ENCODE results near the gene GPR108. TPM values are rescaled to one million over a fixed set of nuclear protein-coding genes. Genes with fewer than 3 reads are reported as not detected.
A peak's percentile ranks its signal among the peaks of the same experiment; 100 is the strongest.

The GPR108 gene
- total and polyA plus RNA-seq, 2 of the 13 experiments (the other 11 are each of a cell fraction or from before 2014, with no cell fraction given): 36.4 to 63.0 TPM

- TF ChIP-seq, protein P1, sequence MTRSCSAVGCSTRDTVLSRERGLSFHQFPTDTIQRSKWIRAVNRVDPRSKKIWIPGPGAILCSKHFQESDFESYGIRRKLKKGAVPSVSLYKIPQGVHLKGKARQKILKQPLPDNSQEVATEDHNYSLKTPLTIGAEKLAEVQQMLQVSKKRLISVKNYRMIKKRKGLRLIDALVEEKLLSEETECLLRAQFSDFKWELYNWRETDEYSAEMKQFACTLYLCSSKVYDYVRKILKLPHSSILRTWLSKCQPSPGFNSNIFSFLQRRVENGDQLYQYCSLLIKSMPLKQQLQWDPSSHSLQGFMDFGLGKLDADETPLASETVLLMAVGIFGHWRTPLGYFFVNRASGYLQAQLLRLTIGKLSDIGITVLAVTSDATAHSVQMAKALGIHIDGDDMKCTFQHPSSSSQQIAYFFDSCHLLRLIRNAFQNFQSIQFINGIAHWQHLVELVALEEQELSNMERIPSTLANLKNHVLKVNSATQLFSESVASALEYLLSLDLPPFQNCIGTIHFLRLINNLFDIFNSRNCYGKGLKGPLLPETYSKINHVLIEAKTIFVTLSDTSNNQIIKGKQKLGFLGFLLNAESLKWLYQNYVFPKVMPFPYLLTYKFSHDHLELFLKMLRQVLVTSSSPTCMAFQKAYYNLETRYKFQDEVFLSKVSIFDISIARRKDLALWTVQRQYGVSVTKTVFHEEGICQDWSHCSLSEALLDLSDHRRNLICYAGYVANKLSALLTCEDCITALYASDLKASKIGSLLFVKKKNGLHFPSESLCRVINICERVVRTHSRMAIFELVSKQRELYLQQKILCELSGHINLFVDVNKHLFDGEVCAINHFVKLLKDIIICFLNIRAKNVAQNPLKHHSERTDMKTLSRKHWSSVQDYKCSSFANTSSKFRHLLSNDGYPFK (CRISPR knock-in tag; IDR thresholded peaks at IDR 0.05; ENCODE audit: borderline replicate concordance): no peak
- TF ChIP-seq EZH2 (conservative IDR thresholded peaks at IDR 0.05; ENCODE audit: low read depth, low read length) (no peak), ZGPAT (CRISPR knock-in tag; IDR thresholded peaks at IDR 0.05) (peak; percentile 86; the same call in 1 of the 2 replicates), ZNF552 (CRISPR knock-in tag; IDR thresholded peaks at IDR 0.05; ENCODE audit: borderline replicate concordance) (peak; percentile 44; the same call in 1 of the 2 replicates), MEIS2 (CRISPR knock-in tag; IDR thresholded peaks at IDR 0.05) (peak; percentile 68; the same call in 1 of the 2 replicates), CBFB (CRISPR knock-in tag; IDR thresholded peaks at IDR 0.05) (peak; percentile 31; the same call in 1 of the 2 replicates), ARID2 (CRISPR knock-in tag; IDR thresholded peaks at IDR 0.05; ENCODE audit: borderline replicate concordance) (no peak), SKIL (CRISPR knock-in tag; IDR thresholded peaks at IDR 0.05; ENCODE audit: borderline replicate concordance) (peak; percentile 81; the same call in 1 of the 2 replicates), NCOA2 (CRISPR knock-in tag; IDR thresholded peaks at IDR 0.05) (peak; percentile 94), NCOA1 (CRISPR knock-in tag; IDR thresholded peaks at IDR 0.05) (no peak), MLX (CRISPR knock-in tag; IDR thresholded peaks at IDR 0.05) (no peak), ZNF670 (CRISPR knock-in tag; IDR thresholded peaks at IDR 0.05; ENCODE audit: borderline replicate concordance) (peak; percentile 74; the same call in 1 of the 2 replicates), ZNF574 (CRISPR knock-in tag; IDR thresholded peaks at IDR 0.05) (peak; percentile 57; the same call in 1 of the 2 replicates), REXO4 (CRISPR knock-in tag; IDR thresholded peaks at IDR 0.05; ENCODE audit: borderline replicate concordance) (no peak), STAG1 (CRISPR knock-in tag; IDR thresholded peaks at IDR 0.05) (no peak)
- TF ChIP-seq, protein P2, sequence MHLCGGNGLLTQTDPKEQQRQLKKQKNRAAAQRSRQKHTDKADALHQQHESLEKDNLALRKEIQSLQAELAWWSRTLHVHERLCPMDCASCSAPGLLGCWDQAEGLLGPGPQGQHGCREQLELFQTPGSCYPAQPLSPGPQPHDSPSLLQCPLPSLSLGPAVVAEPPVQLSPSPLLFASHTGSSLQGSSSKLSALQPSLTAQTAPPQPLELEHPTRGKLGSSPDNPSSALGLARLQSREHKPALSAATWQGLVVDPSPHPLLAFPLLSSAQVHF (CRISPR knock-in tag; IDR thresholded peaks at IDR 0.05): no peak
- TF ChIP-seq, protein P3, sequence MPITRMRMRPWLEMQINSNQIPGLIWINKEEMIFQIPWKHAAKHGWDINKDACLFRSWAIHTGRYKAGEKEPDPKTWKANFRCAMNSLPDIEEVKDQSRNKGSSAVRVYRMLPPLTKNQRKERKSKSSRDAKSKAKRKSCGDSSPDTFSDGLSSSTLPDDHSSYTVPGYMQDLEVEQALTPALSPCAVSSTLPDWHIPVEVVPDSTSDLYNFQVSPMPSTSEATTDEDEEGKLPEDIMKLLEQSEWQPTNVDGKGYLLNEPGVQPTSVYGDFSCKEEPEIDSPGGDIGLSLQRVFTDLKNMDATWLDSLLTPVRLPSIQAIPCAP (CRISPR knock-in tag; IDR thresholded peaks at IDR 0.05; ENCODE audit: low read depth): no peak
Measured at GRCh38 chr19:6730153-6730804, 7.1 kb downstream of the GPR108 start (continued).
